Trophoblast cell (in vitro differentiated cells and primary cell): ENCODE data around the gene CRB3.

Source experiments
- DNase-seq, 2 donors: peaks; one replicate each; pipeline ENCODE4 v3.0.0-alpha.2; 2016
- H2AFZ ChIP-seq: 2 replicates; pipeline ENCODE4 v1.6.1; 2013; ENCODE audit warnings: low read length, moderate library complexity, mild to moderate bottlenecking; ENCODE audit not compliant: insufficient read depth, poor library complexity
- H2AK5ac ChIP-seq: 2 replicates; pipeline ENCODE4 v1.6.1; 2013; ENCODE audit warnings: mild to moderate bottlenecking, low read length
- H2BK120ac ChIP-seq: 2 replicates; pipeline ENCODE4 v1.6.1; 2013; ENCODE audit warnings: low read length, mild to moderate bottlenecking, moderate library complexity; ENCODE audit not compliant: insufficient read depth, poor library complexity
- H2BK12ac ChIP-seq: 2 replicates; pipeline ENCODE4 v1.6.1; 2013; ENCODE audit warnings: mild to moderate bottlenecking, low read length, moderate library complexity
- H2BK5ac ChIP-seq: 2 replicates; pipeline ENCODE4 v1.6.1; 2013; ENCODE audit warnings: low read length, low read depth, moderate library complexity, mild to moderate bottlenecking; ENCODE audit not compliant: poor library complexity
- H3K14ac ChIP-seq: 2 replicates; pipeline ENCODE4 v1.6.1; 2013; ENCODE audit warnings: mild to moderate bottlenecking, low read length
- H3K18ac ChIP-seq: 2 replicates; pipeline ENCODE4 v1.6.1; 2013; ENCODE audit warnings: mild to moderate bottlenecking, low read length
- H3K23ac ChIP-seq: 2 replicates; pipeline ENCODE4 v1.6.1; 2013; ENCODE audit warnings: low read length
- H3K27ac ChIP-seq: 2 replicates; pipeline ENCODE4 v1.5.1; 2013; ENCODE audit warnings: low read depth, mild to moderate bottlenecking, inconsistent platforms, low read length, moderate library complexity
- H3K27me3 ChIP-seq: 2 replicates; pipeline ENCODE4 v1.6.1; 2013; ENCODE audit warnings: inconsistent platforms, mild to moderate bottlenecking, low read length, moderate library complexity; ENCODE audit not compliant: insufficient read depth
- H3K36me3 ChIP-seq, 2 experiments: 1 replicate in 1 of 2; 2 replicates in 1 of 2; pipeline ENCODE4 v1.6.1; 2013; ENCODE audit warnings: low read length in 2 of 2, mild to moderate bottlenecking in 2 of 2, moderate library complexity in 1 of 2; ENCODE audit not compliant: insufficient read depth in 2 of 2, control insufficient read depth in 1 of 2
- H3K4ac ChIP-seq: 2 replicates; pipeline ENCODE4 v1.6.1; 2013; ENCODE audit warnings: low read depth, mild to moderate bottlenecking, low read length, moderate library complexity
- H3K4me1 ChIP-seq, 2 experiments: 1 replicate in 1 of 2; 2 replicates in 1 of 2; pipeline ENCODE4 v1.6.1; 2013; ENCODE audit warnings: low read length in 2 of 2, mild to moderate bottlenecking in 2 of 2, moderate library complexity in 1 of 2; ENCODE audit not compliant: insufficient read depth in 2 of 2, control insufficient read depth in 1 of 2
- H3K4me2 ChIP-seq: 2 replicates; pipeline ENCODE4 v1.6.1; 2013; ENCODE audit warnings: inconsistent platforms, mild to moderate bottlenecking, low read length, moderate library complexity
- H3K4me3 ChIP-seq: 2 replicates; pipeline ENCODE4 v1.5.1; 2013; ENCODE audit warnings: mild to moderate bottlenecking, low read depth, low read length, inconsistent platforms
- H3K79me1 ChIP-seq: one replicate; pipeline ENCODE4 v1.6.1; 2013; ENCODE audit warnings: low read length
- H3K79me2 ChIP-seq: 2 replicates; pipeline ENCODE4 v1.6.1; 2013; ENCODE audit warnings: low read length, mild to moderate bottlenecking; ENCODE audit not compliant: control insufficient read depth, insufficient read depth, poor library complexity
- H3K9ac ChIP-seq: 2 replicates; pipeline ENCODE4 v1.6.1; 2013; ENCODE audit warnings: mild to moderate bottlenecking, low read length
- H3K9me3 ChIP-seq: 2 replicates; pipeline ENCODE4 v1.6.1; 2013; ENCODE audit warnings: low read depth, mild to moderate bottlenecking, control low read depth, inconsistent platforms, low read length; ENCODE audit not compliant: insufficient read depth
- H4K12ac ChIP-seq: 2 replicates; pipeline ENCODE4 v1.6.1; 2013; ENCODE audit warnings: low read depth, mild to moderate bottlenecking, low read length, moderate library complexity
- H4K8ac ChIP-seq: 2 replicates; pipeline ENCODE4 v1.6.1; 2013; ENCODE audit warnings: low read depth, mild to moderate bottlenecking, low read length, moderate library complexity
- H4K91ac ChIP-seq: one replicate; pipeline ENCODE4 v1.6.1; 2013; ENCODE audit warnings: low read depth, mild to moderate bottlenecking, low read length, moderate library complexity
- WGBS: extraction: QIAGEN DNeasy Blood & Tissue Kit; methylation state at CpG from one replicate; pipeline ENCODE4 v1.1.7; 2013; ENCODE audit warnings: missing lambda C conversion rate; ENCODE audit not compliant: insufficient read length, insufficient coverage; ENCODE audit errors: extremely low coverage; 5-methylcytosine and 5-hydroxymethylcytosine counted together

The CRB3 gene

GRCh38 chr19:6460099-6460884 lies 3.8 kb upstream of the CRB3 start:
- peak; percentile 92 to 98 for DNase-seq
- Histone ChIP-seq H3K4ac (no peak overlapping the region), H2BK120ac (peak overlapping the region; percentile 47), H2BK12ac (peak overlapping the region; percentile 11), H3K9me3 (no peaks in the 10 kb centered on the region), H3K27me3 (no peaks in the 10 kb centered on the region), H3K14ac (peak overlapping the region; percentile 35), H2AK5ac (no peak overlapping the region), H4K12ac (peak overlapping the region; percentile 14), H2BK5ac (peak overlapping the region; percentile 8), H4K91ac (no peak overlapping the region), H3K79me1 (peaks cover 8% of the 10 kb centered on the region), H4K8ac (peak overlapping the region; percentile 50), H3K36me3 (peaks cover 4 to 6% of the 10 kb centered on the region in 2 experiments), H3K79me2 (peaks cover 7% of the 10 kb centered on the region), H2AFZ (peak overlapping the region; percentile 68), H3K23ac (no peak overlapping the region), H3K4me3 (peak overlapping the region; percentile 80), H3K4me1 (peaks cover 10 to 20% of the 10 kb centered on the region in 2 experiments), H3K4me2 (peak overlapping the region; percentile 92), H3K27ac (no peak overlapping the region), H3K9ac (no peak overlapping the region), H3K18ac (peak overlapping the region; percentile 19)
- WGBS: no CpG with 5 or more reads among the region's 57 CpGs

DNA sequence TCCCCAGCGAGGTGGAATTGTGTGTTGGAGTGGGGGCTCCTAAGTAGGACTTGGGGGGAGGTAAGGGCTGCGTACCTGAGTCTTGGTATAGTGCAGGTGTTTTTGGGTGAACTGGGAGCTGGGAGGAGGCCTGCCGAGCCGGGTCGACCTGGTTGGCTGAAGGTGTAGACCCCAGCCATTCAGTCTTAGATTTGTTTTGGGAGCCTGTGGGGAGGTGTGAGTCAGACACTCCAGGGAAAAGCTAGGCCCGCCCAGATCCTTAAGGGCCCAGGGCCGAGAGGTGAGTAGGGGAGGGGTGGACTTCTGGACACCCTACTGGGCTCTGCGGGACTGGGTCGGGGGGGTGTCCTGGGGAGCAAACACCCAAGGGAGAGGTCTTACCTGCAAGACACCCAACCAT lies 935 bp downstream of the CRB3 start:
- Histone ChIP-seq H2AK5ac (no peak overlapping the region), H2AFZ (no peak overlapping the region), H3K36me3 (peaks cover 7 to 11% of the 10 kb centered on the region in 2 experiments), H3K4me1 (peaks cover 5 to 13% of the 10 kb centered on the region in 2 experiments), H3K9ac (no peak overlapping the region), H3K14ac (no peak overlapping the region), H3K9me3 (no peaks in the 10 kb centered on the region), H3K27me3 (no peaks in the 10 kb centered on the region), H2BK5ac (no peak overlapping the region), H4K91ac (no peak overlapping the region), H3K4me2 (peak overlapping the region; percentile 88), H4K12ac (no peak overlapping the region), H3K18ac (no peak overlapping the region), H3K4ac (no peak overlapping the region), H2BK120ac (no peak overlapping the region), H4K8ac (no peak overlapping the region), H3K27ac (no peak overlapping the region), H3K79me2 (peaks cover 4% of the 10 kb centered on the region), H2BK12ac (no peak overlapping the region), H3K4me3 (no peak overlapping the region), H3K23ac (no peak overlapping the region), H3K79me1 (peaks cover 6% of the 10 kb centered on the region)
- no peak for DNase-seq
- no CpG with 5 or more reads among the region's 9 CpGs for WGBS

DNA sequence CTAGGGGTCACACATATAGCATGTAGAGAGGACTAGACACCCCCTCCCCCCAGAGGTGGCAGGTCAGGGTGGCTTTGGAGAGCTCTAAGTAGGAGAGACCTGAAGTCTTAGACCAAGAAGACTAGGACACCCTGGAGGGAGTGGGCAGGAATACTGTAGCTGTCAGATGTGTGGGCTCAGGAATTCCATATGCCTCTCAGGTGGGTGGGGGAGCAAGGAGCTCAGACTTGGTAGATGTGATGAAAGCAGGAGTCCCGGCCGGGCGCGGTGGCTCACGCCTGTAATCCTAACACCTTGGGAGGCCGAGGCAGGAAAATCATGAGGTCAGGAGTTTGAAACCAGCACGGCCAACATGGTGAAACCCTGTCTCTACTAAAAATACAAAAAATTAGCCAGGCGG lies 1.6 kb downstream of the CRB3 start:
- H2BK12ac ChIP-seq: no peak overlapping the region
- H3K79me1 ChIP-seq: peaks cover 6% of the 10 kb centered on the region
- no peak overlapping the region for H3K4me3 ChIP-seq
- peaks cover 3 to 11% of the 10 kb centered on the region in 2 experiments for H3K4me1 ChIP-seq
- no peak overlapping the region for H2AK5ac ChIP-seq
- no peak overlapping the region for H4K8ac ChIP-seq
- no peaks in the 10 kb centered on the region for H3K9me3 ChIP-seq
- WGBS: no CpG with 5 or more reads among the region's 8 CpGs
- H4K12ac ChIP-seq: no peak overlapping the region
- no peak for DNase-seq
- H3K9ac ChIP-seq: no peak overlapping the region
- H3K23ac ChIP-seq: no peak overlapping the region
- H3K14ac ChIP-seq: no peak overlapping the region
- H2BK5ac ChIP-seq: no peak overlapping the region
- H4K91ac ChIP-seq: no peak overlapping the region
- no peak overlapping the region for H2BK120ac ChIP-seq
- no peak overlapping the region for H3K18ac ChIP-seq
- no peaks in the 10 kb centered on the region for H3K27me3 ChIP-seq
- H3K27ac ChIP-seq: no peak overlapping the region
- peaks cover 4% of the 10 kb centered on the region for H3K79me2 ChIP-seq
- H3K4me2 ChIP-seq: no peak overlapping the region
- no peak overlapping the region for H3K4ac ChIP-seq
- H2AFZ ChIP-seq: no peak overlapping the region
- peaks cover 7 to 11% of the 10 kb centered on the region in 2 experiments for H3K36me3 ChIP-seq

DNA sequence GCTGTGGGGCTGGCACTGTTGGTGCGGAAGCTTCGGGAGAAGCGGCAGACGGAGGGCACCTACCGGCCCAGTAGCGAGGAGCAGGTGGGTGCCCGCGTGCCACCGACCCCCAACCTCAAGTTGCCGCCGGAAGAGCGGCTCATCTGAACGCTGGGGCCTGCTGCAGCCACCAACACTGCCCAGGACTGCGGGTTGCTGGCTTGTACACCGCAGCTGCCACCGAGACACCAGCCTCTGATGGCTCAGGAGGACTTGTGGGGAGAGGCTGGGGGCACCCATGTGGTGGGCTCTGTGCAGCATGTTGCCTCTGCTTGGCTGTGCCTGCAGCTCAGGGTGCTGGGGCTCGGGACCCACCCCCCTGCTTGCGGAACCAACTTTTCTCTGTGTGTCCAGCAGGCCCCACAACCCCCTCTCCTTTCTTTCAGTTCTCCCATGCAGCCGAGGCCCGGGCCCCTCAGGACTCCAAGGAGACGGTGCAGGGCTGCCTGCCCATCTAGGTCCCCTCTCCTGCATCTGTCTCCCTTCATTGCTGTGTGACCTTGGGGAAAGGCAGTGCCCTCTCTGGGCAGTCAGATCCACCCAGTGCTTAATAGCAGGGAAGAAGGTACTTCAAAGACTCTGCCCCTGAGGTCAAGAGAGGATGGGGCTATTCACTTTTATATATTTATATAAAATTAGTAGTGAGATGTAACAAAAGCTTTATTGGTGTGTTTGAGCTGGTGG lies 2.6 kb downstream of the CRB3 start:
- H4K91ac ChIP-seq: no peak overlapping the region
- no peak overlapping the region for H3K4ac ChIP-seq
- H3K9me3 ChIP-seq: no peaks in the 10 kb centered on the region
- H2BK12ac ChIP-seq: no peak overlapping the region
- H3K4me3 ChIP-seq: no peak overlapping the region
- H4K12ac ChIP-seq: no peak overlapping the region
- DNase-seq: no peak
- H3K27ac ChIP-seq: no peak overlapping the region
- H3K18ac ChIP-seq: no peak overlapping the region
- H2AFZ ChIP-seq: no peak overlapping the region
- H4K8ac ChIP-seq: no peak overlapping the region
- H3K79me1 ChIP-seq: peaks cover 6% of the 10 kb centered on the region
- H3K27me3 ChIP-seq: no peaks in the 10 kb centered on the region
- H3K9ac ChIP-seq: no peak overlapping the region
- peaks cover 3 to 11% of the 10 kb centered on the region in 2 experiments for H3K4me1 ChIP-seq
- H3K4me2 ChIP-seq: no peak overlapping the region
- H2BK5ac ChIP-seq: no peak overlapping the region
- H2AK5ac ChIP-seq: no peak overlapping the region
- no peak overlapping the region for H2BK120ac ChIP-seq
- H3K79me2 ChIP-seq: peaks cover 4% of the 10 kb centered on the region
- peaks cover 7 to 11% of the 10 kb centered on the region in 2 experiments for H3K36me3 ChIP-seq
- no peak overlapping the region for H3K23ac ChIP-seq
- no peak overlapping the region for H3K14ac ChIP-seq
- WGBS: no CpG with 5 or more reads among the region's 21 CpGs
